ENCODE measurements around the gene USHBP1. TPM values are rescaled to one million over a fixed set of nuclear protein-coding genes. Genes with fewer than 3 reads are reported as not detected.

USHBP1 gene
- total and polyA plus RNA-seq, 2 of the 4 experiments (the other 2 are of a cell fraction) = not detected

DNA sequence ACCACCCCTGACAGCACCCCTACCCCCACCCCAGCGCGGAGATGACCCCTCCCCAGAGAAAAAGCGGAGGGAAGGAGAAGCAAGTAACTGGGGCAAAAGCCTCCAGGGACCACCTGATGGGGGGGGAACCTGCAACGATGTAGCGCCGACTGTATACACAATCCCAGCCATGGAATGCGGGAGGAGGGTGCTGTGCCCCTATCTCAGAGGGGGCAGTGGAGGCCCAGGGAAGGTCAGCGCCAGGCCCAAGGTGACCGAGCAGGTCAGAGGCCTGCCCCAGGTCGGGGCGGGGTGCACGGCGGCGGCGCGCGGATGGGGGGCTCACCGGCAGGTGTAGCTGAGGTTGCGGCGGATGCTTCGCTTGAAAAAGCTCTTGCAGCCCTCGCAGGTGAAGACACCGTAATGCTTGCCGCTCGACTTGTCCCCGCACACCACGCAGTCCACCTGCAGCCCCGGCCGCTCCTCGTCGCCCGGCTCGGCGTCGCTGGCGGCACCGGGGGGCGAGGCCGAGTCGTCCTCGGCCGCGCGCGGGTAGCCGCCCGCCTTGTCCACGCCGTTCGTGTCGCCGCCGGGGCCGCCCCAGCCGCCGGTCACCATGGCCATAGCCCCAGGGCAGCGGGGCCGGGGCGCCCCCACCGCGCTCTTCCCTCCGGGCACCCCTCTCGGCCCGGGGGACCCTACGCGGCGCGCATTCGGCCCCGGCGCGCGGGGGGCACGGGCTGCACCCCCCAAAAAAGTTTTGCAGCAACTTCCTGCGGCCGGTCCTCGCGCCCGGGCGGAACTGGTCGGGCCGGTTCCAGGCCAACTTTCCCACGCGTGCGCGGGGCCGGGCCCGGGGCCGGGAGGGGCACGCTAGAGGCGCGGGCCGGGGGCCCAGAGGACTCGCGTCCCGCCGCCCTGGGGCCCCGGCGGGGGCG lies 19.7 kb downstream of the USHBP1 start:
- Histone ChIP-seq H3K79me1 (ENCODE audit: low read depth in 1 of 2, low read length in 2 of 2) (peaks cover 21 to 47% of the 10 kb centered on the region in 2 experiments), H2AK9ac (replicated peaks; ENCODE audit: low read depth, low read length, poor library complexity) (peak overlapping the region; percentile 89), H2AFZ (replicated peaks; ENCODE audit: low read length, poor library complexity) (peak overlapping the region; percentile 93), H3K36me3 (ENCODE audit: control insufficient read depth, insufficient read depth, low read length) (peaks cover 8% of the 10 kb centered on the region; the same call in 1 of the 2 replicates), H4K91ac (ENCODE audit: insufficient read depth, low read depth, low read length) (peak overlapping the region; percentile 53), H3K4me3 (ENCODE audit: insufficient read depth, low read depth, low read length) (peak overlapping the region; percentile 90), H3K4me2 (ENCODE audit: low read depth, low read length) (peak overlapping the region; percentile 78), H2BK15ac (ENCODE audit: low read depth, low read length) (no peak overlapping the region), H2AK5ac (ENCODE audit: low read depth, low read length) (peak overlapping the region; percentile 91; the same call in 1 of the 2 replicates), H2BK5ac (ENCODE audit: low read depth, low read length, poor library complexity, severe bottlenecking) (peak overlapping the region; percentile 6), H3K9ac (ENCODE audit: low read depth, low read length) (peak overlapping the region; percentile 74), H3K27me3 (ENCODE audit: control insufficient read depth, insufficient read depth, low read length) (no peaks in the 10 kb centered on the region), H4K8ac (ENCODE audit: low read depth in 2 of 2, low read length in 2 of 2) (peak overlapping the region; percentile 64 to 72; a peak in 2 of 4 replicates), H4K20me1 (ENCODE audit: insufficient read depth, low read length) (peaks cover 28% of the 10 kb centered on the region), H2BK20ac (ENCODE audit: low read depth, low read length) (no peak overlapping the region), H3K4me1 (ENCODE audit: control insufficient read depth, insufficient read depth, low read length) (peaks cover 10% of the 10 kb centered on the region), H3K9me3 (ENCODE audit: control insufficient read depth, insufficient read depth, low read length) (no peaks in the 10 kb centered on the region), H3K27ac (ENCODE audit: insufficient read depth, low read length) (peak overlapping the region; percentile 69), H3K18ac (ENCODE audit: low read depth, low read length) (no peak overlapping the region), H2BK120ac (ENCODE audit: low read depth, low read length) (no peak overlapping the region), H3K4ac (ENCODE audit: low read depth, low read length) (peak overlapping the region; percentile 95), H3K9me1 (ENCODE audit: insufficient read depth, low read length) (0 out of 2 replicates have a peak, but pooled peaks cover 4% of the 10 kb centered on the region), H3K14ac (replicated peaks; ENCODE audit: low read depth, low read length) (peak overlapping the region; percentile 60), H3K23ac (ENCODE audit: low read depth, low read length) (peak overlapping the region; percentile 41), H4K5ac (ENCODE audit: low read depth, low read length) (0 out of 2 replicates have a peak overlapping the region, but pooled peaks have one; percentile 25), H3K56ac (ENCODE audit: extremely low read depth, insufficient read depth, low read length) (no peak overlapping the region; the same call in 1 of the 2 replicates)
- ChIA-PET CTCF (no interaction called here), POLR2A (ENCODE audit: unreplicated experiment) (no interaction called here)
- WGBS, 2 experiments (ENCODE audit: extremely low coverage in 2 of 2, insufficient read length in 1 of 2) = 1% methylated on average over 63 of the region's 100 CpGs; no CpG with 5 or more reads in 1 of the 2 experiments
- intact Hi-C loops (cut with micrococcal nuclease) (no loop called here), in situ Hi-C loops (cut with MboI; ENCODE audit: low sequenced_read_pairs) (no loop called here), dilution Hi-C loops (cut with HindIII; ENCODE audit: low sequenced_read_pairs, unreplicated experiment) (no loop called here)
- TF ChIP-seq MAFK (IDR thresholded peaks at IDR 0.05; ENCODE audit: low read depth, low read length) (no peak), MAZ (IDR thresholded peaks at IDR 0.05; ENCODE audit: borderline replicate concordance, low read depth, low read length) (peak; percentile 21; the same call in 1 of the 2 replicates)
- DNase-seq (no peak), ATAC-seq (ENCODE audit: low read depth) (peak; percentile 10)
- no TSS peak for BruUV-seq (replicated peaks)
